Endothelial cell of umbilical vein (primary cell): Measurements from ENCODE around the gene CEP97. TPM values are rescaled to one million over a fixed set of nuclear protein-coding genes. Genes with fewer than 3 reads are reported as not detected.

ENCODE experiments used
- BruUV-seq: library from RNA; stranded (reverse); fragments of 400-500 nt; replicated peaks from 2 replicates; lab custom pipeline; 2021; lab: Mats Ljungman, UMichigan
- CTCF ChIA-PET: fragments of 300-600, 350-600 bp; sonication (Branson Sonifier 250); formaldehyde crosslinking; loops from one replicate; lab custom pipeline; 2021; ENCODE audit warnings: antibody characterized with exemption, inconsistent platforms; lab: Charles Lee
- POLR2A ChIA-PET: fragments of 300-600, 350-600 bp; sonication (Branson Sonifier 250); formaldehyde crosslinking; loops from one replicate; lab custom pipeline; 2021; ENCODE audit warnings: antibody characterized with exemption, inconsistent platforms; lab: Charles Lee
- DNase-seq: peaks from one replicate; pipeline ENCODE4 v3.0.0-alpha.2; 2011; ENCODE audit warnings: low read depth, low spot score
- FAIRE-seq: peaks from 2 replicates; lab custom pipeline; 2011; peaks lifted over from hg19 to GRCh38; lab: Jason Lieb, UNC
- H2AFZ ChIP-seq: 2 replicates; pipeline ENCODE4 v1.6.0; 2012; ENCODE audit warnings: low read depth, low read length, control low read depth, inconsistent platforms
- H3K27ac ChIP-seq: 2 replicates; pipeline ENCODE4 v1.5.1; 2011; ENCODE audit warnings: low read depth, mild to moderate bottlenecking, control low read depth, low read length, moderate library complexity; ENCODE audit not compliant: insufficient read depth
- H3K27me3 ChIP-seq, 2 experiments: 2 replicates each; pipeline versions ENCODE4 v1.6.0 to v1.6.1; 2011; ENCODE audit warnings: low read length in 2 of 2, mixed read lengths in 1 of 2; ENCODE audit not compliant: control insufficient read depth in 2 of 2, insufficient read depth in 2 of 2
- H3K36me3 ChIP-seq, 2 experiments: 2 replicates in 1 of 2; 3 replicates in 1 of 2; pipeline ENCODE4 v1.5.1; 2011; ENCODE audit warnings: low read length in 2 of 2, mild to moderate bottlenecking in 1 of 2, moderate library complexity in 1 of 2; ENCODE audit not compliant: control insufficient read depth in 2 of 2, insufficient read depth in 2 of 2; ENCODE audit errors: extremely low read depth in 1 of 2
- H3K4me1 ChIP-seq: 3 replicates; pipeline ENCODE4 v1.5.1; 2011; ENCODE audit warnings: mild to moderate bottlenecking, low read length; ENCODE audit not compliant: control insufficient read depth, insufficient read depth; ENCODE audit errors: extremely low read depth
- H3K4me2 ChIP-seq: 2 replicates; pipeline ENCODE4 v1.6.1; 2011; ENCODE audit warnings: low read length, control low read depth, mixed read lengths; ENCODE audit not compliant: insufficient read depth
- H3K4me3 ChIP-seq, 3 experiments: fragments of 200-600 bp in 1 of 3; sonication (generic), shearing (Covaris generic) in 1 of 3; replicated peaks in 1 of 3; 2 replicates each; pipeline ENCODE4 v1.5.1; 2011 to 2016; ENCODE audit warnings: control low read depth in 3 of 3, low read length in 3 of 3, mild to moderate bottlenecking in 2 of 3, inconsistent platforms in 1 of 3, low read depth in 1 of 3, moderate library complexity in 1 of 3; ENCODE audit not compliant: insufficient read depth in 1 of 3
- H3K79me2 ChIP-seq: 2 replicates; pipeline ENCODE4 v1.6.0; 2012; ENCODE audit warnings: low read length, inconsistent platforms; ENCODE audit not compliant: control insufficient read depth, insufficient read depth
- H3K9ac ChIP-seq: replicated peaks from 2 replicates; pipeline ENCODE3; 2011; ENCODE audit warnings: low read length, control low read depth; ENCODE audit not compliant: insufficient read depth; ENCODE audit errors: extremely low read depth
- H3K9me1 ChIP-seq: replicated peaks from 3 replicates; pipeline ENCODE4 v1.6.0; 2011; ENCODE audit warnings: mild to moderate bottlenecking, low read length; ENCODE audit not compliant: control insufficient read depth, insufficient read depth; ENCODE audit errors: extremely low read depth
- H3K9me3 ChIP-seq: replicated peaks from 2 replicates; pipeline ENCODE4 v1.5.1; 2012; ENCODE audit warnings: low read length, inconsistent platforms; ENCODE audit not compliant: control insufficient read depth, insufficient read depth
- H4K20me1 ChIP-seq: replicated peaks from 2 replicates; pipeline ENCODE3; 2011; ENCODE audit warnings: mild to moderate bottlenecking, low read length; ENCODE audit not compliant: control insufficient read depth, insufficient read depth; ENCODE audit errors: extremely low read depth
- CTCF ChIP-seq, 2 donors: IDR thresholded peaks; 1 replicate in 1 of 2; 2 replicates in 1 of 2; pipeline ENCODE4 v1.5.1; 2011; ENCODE audit warnings: low read length in 2 of 2, mild to moderate bottlenecking in 2 of 2, moderate library complexity in 2 of 2, control low read depth in 1 of 2, inconsistent platforms in 1 of 2, low read depth in 1 of 2; ENCODE audit not compliant: insufficient read depth in 1 of 2; ENCODE audit errors: extremely low read depth in 1 of 2
- EZH2 ChIP-seq: IDR thresholded peaks from 2 replicates; pipeline ENCODE4 v1.6.1; 2012; ENCODE audit warnings: borderline replicate concordance, low read depth, mild to moderate bottlenecking, moderate library complexity, low read length, inconsistent platforms; ENCODE audit not compliant: severe bottlenecking
- FOS ChIP-seq: IDR thresholded peaks from 2 replicates; pipeline ENCODE4 v1.6.1; 2011; ENCODE audit warnings: mild to moderate bottlenecking, low read length, moderate library complexity, borderline replicate concordance; ENCODE audit not compliant: insufficient read depth
- GATA2 ChIP-seq: IDR thresholded peaks from 2 replicates; pipeline ENCODE4 v1.7.0; 2011; ENCODE audit warnings: low read depth, mild to moderate bottlenecking, moderate library complexity, mixed read lengths, low read length; ENCODE audit not compliant: insufficient read length, insufficient read depth
- JUN ChIP-seq: IDR thresholded peaks from 2 replicates; pipeline ENCODE4 v1.6.1; 2011; ENCODE audit warnings: borderline replicate concordance, low read depth; ENCODE audit not compliant: insufficient read length, insufficient read depth
- MAX ChIP-seq: IDR thresholded peaks from 2 replicates; pipeline ENCODE4 v1.6.1; 2011; ENCODE audit not compliant: insufficient read depth, insufficient read length
- MYC ChIP-seq: IDR thresholded peaks from one replicate; pipeline ENCODE4 v1.6.1; 2011; ENCODE audit warnings: mild to moderate bottlenecking, low read depth, low read length
- POLR2A ChIP-seq: IDR thresholded peaks from 2 replicates; pipeline ENCODE4 v1.6.1; 2012; ENCODE audit warnings: low read depth, mild to moderate bottlenecking, control low read depth, low read length
- POLR2AphosphoS5 ChIP-seq: IDR thresholded peaks from 2 replicates; pipeline ENCODE4 v1.6.1; 2012; ENCODE audit warnings: low read depth, mild to moderate bottlenecking, control low read depth, low read length, moderate library complexity; ENCODE audit not compliant: insufficient read depth
- dilution Hi-C: fragments of 300-500 bp; cut with MboI; formaldehyde crosslinking; loops from one replicate; pipeline ENCODE4 v1.15.0; 2019; ENCODE audit warnings: low sequenced_read_pairs; ENCODE audit not compliant: extremely low pct_ligation_motif_present
- intact Hi-C: fragments of 100-400 bp; cut with micrococcal nuclease; formaldehyde crosslinking; loops from one replicate; pipeline ENCODE4 v1.10.0; 2022
- polyA plus RNA-seq, 4 experiments: library from polyadenylated mRNA; depleted of rRNA in 3 of 4; stranded (reverse) in 3 of 4; unstranded in 1 of 4; fragments of >200 nt; gene quantifications; 2 replicates each; pipeline versions ENCODE4 v1.2.1 to v1.2.3, GENCODE V29; 2011 to 2012; ENCODE audit warnings: missing spikeins in 1 of 4
- total RNA-seq: library from RNA; stranded (reverse); gene quantifications from 2 replicates; pipeline ENCODE4 v1.2.3, GENCODE V29; 2021

CEP97 gene
- total and polyA plus RNA-seq, 2 donors (not counting 3 experiments of a cell fraction or from before 2014, with no cell fraction given), result 1.9 to 10.3 TPM

GRCh38 chr3:101720851-101721840, 3.3 kb upstream of the CEP97 start:
- no peaks in the 10 kb centered on the region for H3K9me3 ChIP-seq
- POLR2A ChIA-PET, result no interaction called here
- H3K9me1 ChIP-seq, result no peaks in the 10 kb centered on the region
- DNase-seq, result no peak
- H3K4me3 ChIP-seq, result no peak overlapping the region
- peaks cover 13% of the 10 kb centered on the region for H3K79me2 ChIP-seq
- CTCF ChIA-PET, result interaction anchor here (2.3 kb wide), 1 partner anchor 14 kb away, joined by 17 read pairs; no protein-coding TSS in a partner anchor
- H3K9ac ChIP-seq, result no peak overlapping the region
- H3K27me3 ChIP-seq, result no peaks in the 10 kb centered on the region
- TF ChIP-seq POLR2A (no peak), EZH2 (no peak), POLR2AphosphoS5 (no peak), MAX (no peak), MYC (no peak), JUN (no peak), GATA2 (no peak), FOS (no peak), CTCF (IDR thresholded peaks at IDR 0.05; ENCODE audit: extremely low read depth in 1 of 2, insufficient read depth in 1 of 2, low read depth in 1 of 2, low read length in 2 of 2) (no peak)
- no peak for FAIRE-seq
- intact Hi-C loops, result no loop called here
- BruUV-seq, result no TSS peak
- H3K4me1 ChIP-seq, result peaks cover 13% of the 10 kb centered on the region
- no peak overlapping the region for H3K4me2 ChIP-seq
- H2AFZ ChIP-seq, result peak overlapping the region; percentile 19
- H3K27ac ChIP-seq, result no peak overlapping the region
- H3K36me3 ChIP-seq, result no peaks in the 10 kb centered on the region
- H4K20me1 ChIP-seq, result no peaks in the 10 kb centered on the region
- dilution Hi-C loops, result no loop called here
